Measurements from ENCODE around the gene CDK5RAP1.

Gene CDK5RAP1

GRCh38 chr20:33418033-33418432, 16.7 kb upstream of the CDK5RAP1 start:
- no peak overlapping the region for H3K27ac ChIP-seq
- DNase-seq (ENCODE audit: low spot score) = no peak
- TF ChIP-seq CTCF (conservative IDR thresholded peaks at IDR 0.05; ENCODE audit: low read depth) = no peak
- POLR2A ChIA-PET (ENCODE audit: low non-redundant PET) = interaction anchor here (0.7 kb wide), 1 partner anchor 46 kb away, joined by 6 read pairs; no protein-coding TSS in a partner anchor
- CTCF ChIA-PET = interaction anchor here (0.7 kb wide), 1 partner anchor 1457 kb away, joined by 6 read pairs; no protein-coding TSS in a partner anchor

- H3K27ac ChIP-seq = no peak overlapping the region
- CTCF ChIA-PET = interaction anchor here (0.6 to 0.7 kb wide), 2 partner anchors 157 to 247 kb away, joined by 6 read pairs; no protein-coding TSS in a partner anchor
- TF ChIP-seq CTCF (conservative IDR thresholded peaks at IDR 0.05; ENCODE audit: low read depth) = no peak; the same call in 1 of the 2 replicates
- no peak for DNase-seq (ENCODE audit: low spot score)
- POLR2A ChIA-PET (ENCODE audit: low non-redundant PET) = no interaction called here
Observed at GRCh38 chr20:33415948-33416347, 14.6 kb upstream of the CDK5RAP1 start.

- no peak for DNase-seq (ENCODE audit: low spot score)
- no peak for TF ChIP-seq CTCF (conservative IDR thresholded peaks at IDR 0.05; ENCODE audit: low read depth)
- H3K27ac ChIP-seq = no peak overlapping the region
- ChIA-PET CTCF (interaction anchor here (0.5 kb wide), 1 partner anchor 14 kb away, joined by 3 read pairs; no protein-coding TSS in a partner anchor), POLR2A (ENCODE audit: low non-redundant PET) (no interaction called here)
Observed at GRCh38 chr20:33412484-33412838, 11.1 kb upstream of the CDK5RAP1 start.

GRCh38 chr20:33411711-33412483, 10.6 kb upstream of the CDK5RAP1 start:
- ChIA-PET CTCF (interaction anchor here (0.5 kb wide), 1 partner anchor 13 kb away, joined by 3 read pairs; no protein-coding TSS in a partner anchor), POLR2A (ENCODE audit: low non-redundant PET) (no interaction called here)
- TF ChIP-seq CTCF (conservative IDR thresholded peaks at IDR 0.05; ENCODE audit: low read depth) = no peak
- no peak for DNase-seq (ENCODE audit: low spot score)
- H3K27ac ChIP-seq = no peak overlapping the region

- H3K27ac ChIP-seq = no peak overlapping the region
- POLR2A ChIA-PET (ENCODE audit: low non-redundant PET) = interaction anchor here (0.8 kb wide), 1 partner anchor 10 kb away, joined by 5 read pairs; the partner anchor contains the start of gene CDK5RAP1
- CTCF ChIA-PET = interaction anchor here (0.5 to 0.6 kb wide), 2 partner anchors 242 to 384 kb away, joined by 3 read pairs; no protein-coding TSS in a partner anchor
- no peak for TF ChIP-seq CTCF (conservative IDR thresholded peaks at IDR 0.05; ENCODE audit: low read depth)
- DNase-seq (ENCODE audit: low spot score) = no peak
Observed at GRCh38 chr20:33411242-33411641, 9.9 kb upstream of the CDK5RAP1 start.

- no peak for DNase-seq (ENCODE audit: low spot score)
- H3K27ac ChIP-seq = peak overlapping the region; percentile 1; the same call in 1 of the 2 replicates
- ChIA-PET CTCF (interaction anchor here (0.6 kb wide), 2 partner anchors 212 to 385 kb away, joined by 3 read pairs; no protein-coding TSS in a partner anchor), POLR2A (ENCODE audit: low non-redundant PET) (interaction anchor here (0.9 kb wide), 1 partner anchor 10 kb away, joined by 3 read pairs; no protein-coding TSS in a partner anchor)
- TF ChIP-seq CTCF (conservative IDR thresholded peaks at IDR 0.05; ENCODE audit: low read depth) = no peak
Observed at GRCh38 chr20:33410081-33410742, 8.9 kb upstream of the CDK5RAP1 start.
